GM21447 (cell line): ENCODE results near the gene NR2C2AP.
"Not testable (repeated sequence)": the region's sequence is repeated elsewhere in the genome, so short reads cannot be mapped to it uniquely, and the experiment has no call there.

Experiments used
- ATAC-seq: cut with Tn5 transposase; IDR thresholded peaks from one replicate; pipeline ENCODE4 v1.9.1; 2021; ENCODE audit not compliant: unreplicated experiment

Gene NR2C2AP

DNA sequence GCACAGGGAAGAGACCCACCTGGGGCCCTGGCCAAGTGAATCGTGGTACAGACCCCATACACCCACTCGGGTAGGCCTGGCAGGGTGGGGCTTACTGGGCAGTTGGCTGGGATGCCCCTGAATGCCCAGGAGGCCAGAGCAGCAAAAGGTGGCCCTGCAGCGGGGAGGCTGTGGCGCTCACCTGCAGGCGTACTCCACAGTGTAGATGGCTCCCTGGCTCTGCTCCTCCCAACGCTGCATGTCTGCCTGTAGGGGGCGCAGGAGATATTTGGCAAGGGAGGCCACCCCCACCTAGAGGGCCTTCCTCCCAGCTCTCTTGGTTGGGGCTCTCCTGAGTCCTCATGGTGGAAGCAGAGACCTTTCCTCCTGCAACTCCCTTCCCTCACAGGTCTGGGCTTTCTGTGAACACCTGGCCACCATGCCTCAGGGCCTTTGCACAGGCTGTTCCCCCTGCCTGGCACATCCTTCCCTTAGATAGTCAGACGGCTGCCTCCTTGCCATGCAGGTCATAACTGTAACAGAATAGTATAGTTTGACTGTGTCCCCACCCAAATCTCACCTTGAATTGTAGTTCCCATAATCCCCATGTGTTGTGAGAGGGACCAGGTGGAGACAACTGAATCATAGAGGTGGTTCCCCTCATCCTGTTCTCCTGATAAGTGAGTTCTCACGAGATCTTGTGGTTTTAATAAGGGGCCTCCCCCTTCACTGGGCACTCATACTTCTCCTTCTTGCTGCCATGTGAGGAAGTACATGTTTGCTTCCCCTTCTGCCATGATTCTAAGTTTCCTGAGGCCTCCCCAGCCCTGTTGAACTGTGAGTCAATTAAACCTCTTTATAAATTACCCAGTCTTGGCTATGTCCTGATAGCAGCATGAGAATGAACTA is 17.1 kb downstream of the NR2C2AP start:
- no peak for ATAC-seq

DNA sequence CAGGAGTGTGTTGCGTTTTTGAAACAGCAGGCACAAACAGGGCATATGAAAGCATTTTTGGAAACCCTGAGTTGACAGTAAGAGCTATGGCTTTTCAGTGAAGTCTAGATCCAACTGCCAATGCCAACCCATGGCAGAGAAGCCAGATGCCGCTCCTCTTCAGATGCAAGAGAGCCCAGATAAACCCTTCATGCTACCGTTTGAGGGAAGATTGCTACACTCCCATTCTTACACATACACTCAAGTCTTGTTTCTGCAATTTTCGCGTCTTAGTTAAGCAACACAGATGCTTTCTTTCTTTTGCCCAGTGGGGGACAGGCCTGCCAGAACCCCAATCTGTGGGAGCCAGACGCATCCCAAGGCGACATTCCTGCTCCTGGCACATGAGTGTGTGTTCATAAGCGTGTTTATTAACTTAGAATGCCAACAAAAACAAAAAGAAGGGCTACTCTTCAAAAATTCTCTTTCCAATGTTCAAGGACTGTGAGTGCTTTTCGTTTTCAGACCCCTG is 21.7 kb downstream of the NR2C2AP start:
- ATAC-seq, result no peak

DNA sequence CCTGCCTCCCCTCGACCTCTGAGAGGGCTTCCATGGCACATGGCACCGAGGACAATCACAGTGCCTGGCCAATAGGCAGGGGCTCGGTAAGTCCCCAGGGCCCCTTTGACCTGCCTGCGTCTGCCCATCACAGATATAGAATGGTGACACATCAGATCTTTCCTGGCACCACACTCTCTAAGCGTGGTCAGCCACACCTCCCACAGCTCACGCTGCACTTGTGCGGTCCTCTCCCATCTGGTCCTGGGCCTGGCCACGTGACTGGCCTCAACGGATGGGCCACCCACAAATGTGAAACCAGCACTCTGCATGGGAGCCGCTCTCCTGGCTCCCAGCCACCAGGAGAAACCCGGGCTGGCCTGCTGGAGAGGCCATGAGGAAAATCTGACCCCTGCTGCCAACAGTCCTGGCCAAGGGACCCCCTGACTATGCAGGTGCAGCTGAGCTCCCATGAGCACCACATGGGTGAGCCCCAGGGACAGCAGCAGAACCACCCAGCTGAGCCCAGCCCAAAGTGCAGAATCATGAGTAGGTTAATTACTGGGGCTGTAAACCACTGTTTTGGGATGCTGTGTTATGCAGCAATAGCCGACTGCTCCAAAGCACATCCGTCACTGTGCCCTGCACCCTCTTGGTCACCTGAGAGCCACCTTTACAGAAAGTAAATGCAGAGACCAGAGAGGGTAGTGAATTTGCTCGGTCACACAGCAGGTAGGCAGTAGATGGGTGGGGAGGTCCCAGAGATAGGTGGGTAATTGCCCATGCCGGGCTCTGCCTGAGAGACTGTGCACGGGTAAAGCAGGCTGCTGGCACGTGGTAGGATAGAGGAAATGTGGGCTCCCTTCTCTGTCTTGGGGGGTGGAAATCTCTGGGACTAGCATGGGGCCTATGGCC is 23.4 kb downstream of the NR2C2AP start:
- ATAC-seq, result no peak

DNA sequence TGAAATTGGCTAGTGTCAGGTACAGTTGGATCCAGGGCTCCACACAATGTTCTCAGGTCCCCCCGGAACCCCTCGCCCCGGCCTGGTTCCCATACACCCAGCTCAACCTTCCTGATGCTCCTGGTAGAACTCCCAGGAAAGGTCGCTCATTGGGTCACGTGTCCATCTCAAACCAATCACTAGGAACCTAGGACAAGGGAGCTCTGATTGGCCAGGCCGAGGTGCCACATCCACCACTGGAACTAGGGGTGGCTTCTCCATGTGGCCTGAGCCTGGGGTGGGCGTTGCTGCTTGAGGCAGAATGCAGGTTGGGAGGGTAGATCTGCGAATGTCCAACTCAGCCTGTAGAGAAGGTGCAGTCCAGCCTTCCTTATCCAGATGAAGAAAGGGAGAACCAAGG is 26.3 kb downstream of the NR2C2AP start:
- ATAC-seq, result no peak

DNA sequence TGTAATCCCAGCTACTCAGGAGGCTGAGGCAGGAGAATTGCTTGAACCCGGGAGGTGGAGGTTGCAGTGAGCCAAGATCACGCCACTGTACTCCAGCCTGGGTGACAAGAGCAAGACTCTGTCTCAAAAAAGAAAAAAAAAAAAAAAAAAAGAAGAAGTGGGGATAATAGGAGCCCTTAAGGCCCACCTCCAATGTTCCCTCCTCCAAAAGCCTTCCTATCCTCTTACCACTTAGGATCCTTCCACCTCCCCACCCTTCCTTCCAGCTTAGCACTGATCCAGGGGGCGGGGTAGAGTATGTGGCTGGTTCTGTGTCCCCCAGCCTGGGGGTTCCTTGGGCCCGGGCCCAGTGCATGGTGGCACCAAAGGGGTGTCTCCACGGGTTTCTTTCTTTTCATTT is 30.0 kb downstream of the NR2C2AP start:
- ATAC-seq, result not testable (repeated sequence)

DNA sequence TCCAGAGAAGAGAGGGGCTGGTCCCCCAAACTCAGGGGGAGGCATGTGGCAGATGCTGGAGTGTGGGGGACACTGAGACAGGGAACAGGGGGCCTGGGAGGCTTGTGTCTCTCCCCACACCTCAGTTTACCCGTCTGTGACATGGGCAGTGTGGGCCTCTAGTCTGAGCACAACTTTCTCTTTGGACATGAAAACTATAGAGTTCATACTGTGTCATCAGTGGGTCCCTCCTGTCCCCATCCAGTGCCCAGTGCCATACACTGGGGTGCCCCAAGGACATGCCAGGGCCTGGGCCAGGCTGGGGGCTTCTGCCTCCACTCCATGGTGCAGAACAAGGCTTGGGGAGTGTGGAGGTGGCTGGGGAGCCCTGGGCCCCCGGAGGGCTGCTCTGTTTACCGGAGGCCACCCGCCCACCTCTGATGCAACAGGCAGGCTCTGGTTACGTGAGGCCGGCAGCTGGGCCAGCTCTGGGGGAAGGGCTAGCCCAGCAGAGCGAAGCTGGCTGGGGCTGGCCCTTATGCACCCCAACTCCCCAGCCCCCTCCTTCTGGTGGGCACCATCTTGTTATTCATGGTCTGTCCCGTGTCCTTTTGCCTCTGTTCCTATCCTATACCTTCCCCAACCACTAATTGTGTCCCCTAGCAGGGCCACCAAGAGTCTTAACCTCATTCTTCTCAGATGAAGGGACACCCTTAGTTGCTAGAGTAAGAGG is 31.2 kb downstream of the NR2C2AP start:
- no peak for ATAC-seq

DNA sequence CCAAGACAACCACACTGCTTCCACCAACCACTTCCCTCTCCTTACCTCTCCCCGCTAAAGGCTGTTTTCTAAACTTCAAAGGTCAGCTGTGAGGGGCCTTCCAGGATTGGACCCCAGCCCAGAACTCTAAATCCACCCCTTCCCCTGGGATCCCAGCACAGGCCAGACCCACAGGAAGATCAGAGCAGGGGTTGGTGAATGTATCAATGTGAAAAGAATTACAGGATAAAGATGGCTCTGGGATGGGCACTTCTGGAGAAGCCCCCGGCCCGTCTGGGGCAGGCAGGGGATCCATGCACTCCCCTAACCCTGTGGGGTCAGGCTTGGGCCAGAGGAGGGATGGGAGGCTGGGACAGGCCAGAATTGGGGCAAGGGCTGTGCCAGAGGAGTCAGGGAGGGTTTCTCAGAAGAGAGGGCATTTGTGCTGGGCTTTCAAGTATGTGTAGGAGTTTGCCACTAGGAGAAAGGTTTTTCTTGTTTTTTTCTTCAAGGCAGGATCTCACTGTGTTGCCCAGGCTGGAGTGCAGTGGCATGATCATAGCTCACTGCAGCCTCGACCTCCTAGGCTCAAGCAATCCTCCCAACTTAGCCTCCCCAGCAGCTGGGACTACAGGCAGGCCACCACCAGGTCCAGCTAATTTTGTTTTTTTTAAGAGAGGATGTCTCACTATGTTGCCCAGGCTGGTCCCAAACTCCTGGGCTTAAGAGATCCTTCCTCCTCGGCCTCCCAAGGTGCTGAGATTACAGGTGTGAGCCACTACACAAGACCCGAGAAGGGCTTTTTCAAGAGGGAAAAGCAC is 32.1 kb downstream of the NR2C2AP start:
- no peak for ATAC-seq

DNA sequence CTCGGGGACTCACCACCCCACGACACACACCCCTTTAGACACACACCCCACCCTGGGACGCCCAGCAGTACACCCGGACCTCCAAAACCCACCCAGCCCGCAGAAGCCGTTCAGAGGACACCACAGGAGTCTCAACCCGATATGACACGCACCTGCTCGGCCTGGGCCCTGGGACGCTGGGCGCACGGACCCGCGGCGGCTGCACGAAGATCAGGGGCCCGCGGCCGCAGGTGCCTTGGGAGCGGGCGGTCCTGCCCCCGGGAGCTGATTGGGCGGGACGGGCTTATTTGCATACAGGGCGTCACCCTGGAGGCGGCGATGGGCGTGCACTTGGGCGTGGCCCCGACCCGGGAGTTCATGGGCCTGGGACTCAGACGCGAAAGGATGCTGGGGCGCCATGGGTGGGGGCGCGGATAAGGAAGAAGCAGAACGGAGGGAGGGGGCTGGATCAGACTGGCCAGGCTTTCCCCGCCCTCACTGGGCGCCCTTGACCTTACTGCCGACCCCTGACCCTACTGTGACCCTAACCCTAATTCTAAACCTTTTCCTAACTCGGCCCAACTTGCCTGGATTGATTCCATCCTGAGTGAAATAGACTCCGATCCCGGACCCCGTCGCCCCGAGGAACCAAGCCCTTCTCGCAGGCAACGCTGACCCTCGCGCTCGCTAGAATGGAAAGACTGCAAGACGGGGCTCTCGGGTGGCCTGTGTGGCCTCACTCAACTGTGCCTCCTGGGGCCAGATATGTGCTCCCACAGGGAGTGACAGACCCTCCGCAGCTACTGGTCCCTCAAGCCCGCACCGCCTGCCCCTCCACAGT is 33.0 kb downstream of the NR2C2AP start, which contains the start of gene MEF2B:
MEF2B (minus strand) TSS at position 211 of the 820 bp plus-strand sequence. CDS start 19,528 bp downstream, outside the sequence.
- ATAC-seq, result peak; percentile 79

DNA sequence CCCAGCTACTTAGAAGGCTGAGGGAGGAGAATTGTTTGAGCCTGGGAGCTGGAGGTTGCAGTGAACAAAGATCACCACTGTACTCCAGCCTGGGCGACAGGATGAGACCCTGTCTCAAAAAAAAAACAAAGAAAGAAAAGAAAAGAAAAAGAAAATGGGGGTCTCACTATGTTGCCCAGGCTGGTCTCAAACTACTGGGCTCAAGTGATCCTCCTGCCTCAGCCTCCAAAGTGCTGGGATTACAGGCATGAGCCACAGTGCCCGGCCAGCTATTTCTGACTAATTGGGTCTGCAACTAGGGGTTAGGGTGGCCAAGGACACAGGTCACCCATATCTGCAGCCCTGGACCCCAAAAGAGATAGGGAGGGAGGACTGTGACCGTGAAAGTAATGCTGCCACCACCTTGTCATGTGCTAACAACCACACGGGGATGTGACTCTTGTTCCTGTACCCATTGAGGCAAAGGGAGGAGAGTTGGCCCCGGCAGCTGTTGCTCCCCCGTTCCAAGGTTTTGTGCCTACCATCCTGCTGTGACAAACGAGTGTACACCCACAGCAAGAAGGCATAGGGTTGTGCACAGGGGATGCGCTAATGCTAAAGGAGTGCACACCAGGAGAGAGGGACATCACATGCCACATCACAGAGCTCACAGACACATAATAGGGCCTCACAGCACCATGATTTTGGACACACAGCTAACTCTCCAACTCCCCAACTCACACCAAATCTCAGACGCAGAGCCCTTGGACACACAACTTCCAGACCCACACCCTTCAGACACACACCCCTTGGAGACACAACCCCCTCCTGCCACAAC is 33.8 kb downstream of the NR2C2AP start:
- ATAC-seq, result no peak

DNA sequence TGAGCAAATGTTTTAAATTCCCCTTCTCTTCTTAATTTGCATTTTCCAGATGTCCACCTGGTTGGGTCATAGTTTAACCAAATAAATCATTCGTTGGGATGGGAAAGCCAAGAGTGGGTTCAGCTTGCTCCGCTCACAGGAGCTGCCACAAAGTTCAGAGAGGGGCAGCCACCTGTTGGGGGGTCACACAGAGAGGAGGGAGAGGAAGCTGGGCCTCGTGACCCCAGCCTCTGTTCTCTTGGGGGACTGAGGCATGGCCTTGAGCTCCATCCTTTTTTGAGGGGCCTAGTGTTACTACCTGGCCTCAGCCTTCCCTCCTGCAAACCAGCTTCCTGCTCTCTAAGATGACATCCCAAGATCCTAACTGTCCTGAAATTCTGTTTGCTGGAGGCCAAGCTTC is 35.6 kb downstream of the NR2C2AP start:
- ATAC-seq, result no peak

DNA sequence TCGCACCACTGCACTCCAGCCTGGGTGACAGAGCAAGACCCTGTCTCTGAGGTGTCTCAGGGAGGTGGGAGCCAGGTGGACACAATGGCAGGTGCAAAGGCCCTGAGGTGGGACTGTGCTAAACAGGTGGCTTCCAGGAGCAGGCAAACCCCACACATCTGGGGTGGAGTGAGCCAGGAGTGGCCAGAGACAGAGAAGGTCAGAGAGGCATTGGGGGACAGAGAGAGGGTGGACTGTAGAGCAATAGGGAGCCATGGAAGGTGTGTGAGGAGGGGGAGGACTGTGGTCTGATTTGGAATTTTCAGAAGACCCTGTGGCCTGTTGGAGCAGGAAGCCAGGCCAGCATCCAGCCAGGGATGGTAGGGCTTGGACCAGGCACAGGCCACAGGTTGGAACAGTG is 37.8 kb downstream of the NR2C2AP start:
- ATAC-seq, result no peak

DNA sequence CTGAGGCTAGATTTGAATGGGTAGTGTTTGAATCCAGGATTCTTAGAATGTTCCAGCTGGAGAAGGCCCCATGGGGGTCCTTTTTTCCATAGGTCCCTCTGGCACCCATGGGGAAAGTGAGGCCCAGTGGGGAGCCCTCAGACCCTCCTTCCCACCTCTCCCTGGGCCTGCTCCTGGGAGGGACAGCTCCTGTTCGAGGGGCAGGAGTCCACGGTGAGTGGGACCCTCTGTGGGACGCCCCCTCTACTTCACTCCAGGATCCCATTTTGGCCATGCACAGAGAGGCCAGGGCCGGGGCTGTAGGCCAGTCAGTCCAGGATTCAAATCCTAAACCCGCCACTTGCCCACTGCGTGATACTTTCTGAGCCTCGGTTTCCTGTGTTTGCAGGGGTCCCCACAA is 40.7 kb downstream of the NR2C2AP start:
- no peak for ATAC-seq

DNA sequence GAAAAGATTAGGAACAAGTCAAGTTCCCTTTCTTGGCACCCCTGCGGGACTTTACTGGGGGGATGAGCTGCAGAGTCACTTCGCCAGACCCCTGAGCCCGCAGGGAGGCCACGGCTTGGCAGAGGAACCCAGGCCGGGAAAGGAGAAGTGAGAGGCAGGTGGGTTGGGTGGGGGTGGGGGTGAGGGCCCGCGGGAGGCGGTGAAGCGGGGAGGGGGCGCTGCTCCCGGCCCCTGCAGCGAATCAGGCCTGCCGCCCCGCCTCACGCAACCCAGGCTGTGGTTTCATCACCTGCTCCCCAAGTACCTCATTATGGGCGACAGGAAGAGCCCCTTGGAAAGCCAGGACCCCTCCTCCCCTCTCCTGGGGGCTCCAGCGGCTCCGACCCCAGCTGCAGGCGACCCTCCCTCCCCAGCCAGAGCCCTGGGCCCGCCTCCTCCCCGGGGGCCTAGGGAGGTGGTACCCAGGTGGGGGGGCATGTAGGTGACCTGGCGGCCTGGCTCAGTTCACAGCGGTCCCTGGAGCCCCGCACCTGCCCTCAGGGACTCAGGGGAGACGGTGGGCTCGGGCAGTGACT is 42.7 kb downstream of the NR2C2AP start:
- ATAC-seq, result peak; percentile 33

DNA sequence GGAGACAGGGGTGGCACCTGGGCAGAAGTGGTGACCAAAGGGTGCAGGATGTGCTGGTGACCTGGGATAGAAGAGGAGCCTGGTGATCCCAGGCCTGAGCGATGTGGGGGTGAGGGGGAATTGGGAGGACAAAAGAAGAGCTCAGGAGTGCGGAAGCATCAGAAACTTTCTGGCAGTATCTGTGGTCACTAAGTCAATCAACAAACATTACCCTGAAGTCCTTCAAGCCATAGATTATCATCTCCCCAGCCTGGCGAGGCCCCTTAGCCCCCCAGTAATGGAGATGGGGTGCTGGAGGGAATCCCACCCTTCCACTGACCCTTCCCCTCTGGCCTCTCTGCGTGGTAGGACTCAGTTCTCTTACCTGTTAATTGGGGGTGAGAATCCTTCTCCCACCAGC is 43.7 kb downstream of the NR2C2AP start:
- ATAC-seq, result no peak

DNA sequence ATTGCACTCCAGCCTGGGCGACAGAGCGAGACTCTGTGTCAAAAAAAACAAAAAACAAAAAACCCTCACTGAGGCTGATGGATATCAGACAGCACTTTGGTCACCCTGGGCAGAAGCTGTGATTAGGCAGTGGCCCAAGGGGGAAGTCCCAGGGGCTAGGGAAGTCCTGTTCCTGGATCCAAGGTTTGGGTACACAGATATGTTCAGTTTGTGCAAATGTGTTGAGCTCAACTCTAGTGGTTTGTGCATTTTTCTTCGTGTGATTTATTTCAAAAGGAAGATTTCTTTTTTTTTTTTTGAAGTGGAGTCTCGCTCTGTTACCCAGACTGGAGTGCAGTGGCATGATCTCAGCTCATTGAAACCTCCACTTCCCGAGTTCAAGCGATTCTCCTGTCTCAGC is 45.4 kb downstream of the NR2C2AP start:
- no peak for ATAC-seq

DNA sequence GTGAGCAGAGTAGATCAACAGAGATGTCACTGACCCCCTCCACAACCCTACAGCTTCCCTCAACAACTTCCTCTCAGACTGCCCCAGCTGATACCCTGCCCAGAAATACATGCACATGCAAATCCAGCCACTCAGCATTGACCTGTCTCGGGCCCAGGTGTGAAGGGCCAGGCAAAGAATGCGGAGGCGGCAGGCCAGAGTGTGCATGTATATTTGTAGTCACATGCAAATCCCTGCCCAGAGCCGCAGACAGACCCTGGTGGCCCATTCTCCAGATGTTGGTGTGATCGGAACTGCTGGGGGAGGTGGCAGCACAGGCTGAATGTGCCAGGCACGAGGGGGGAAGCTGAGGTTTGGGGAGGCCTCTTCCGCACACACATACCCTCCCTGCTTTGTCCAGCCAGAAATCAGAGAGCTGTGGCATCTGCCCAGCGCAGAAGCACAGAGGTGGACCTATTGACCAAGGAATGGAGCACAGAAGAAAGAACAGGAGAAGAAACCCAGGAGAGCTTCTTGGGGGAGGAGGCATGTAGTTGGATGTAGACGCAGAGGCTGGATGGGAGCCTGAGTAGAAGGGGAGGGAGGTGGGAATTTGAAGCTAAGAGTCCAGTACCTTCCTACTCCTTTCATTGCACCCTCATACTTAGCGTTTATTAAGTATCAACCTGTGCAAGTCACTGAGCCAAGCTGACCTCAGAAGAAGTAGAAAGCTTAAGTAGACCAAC is 47.6 kb downstream of the NR2C2AP start:
- ATAC-seq, result peak; percentile 72

DNA sequence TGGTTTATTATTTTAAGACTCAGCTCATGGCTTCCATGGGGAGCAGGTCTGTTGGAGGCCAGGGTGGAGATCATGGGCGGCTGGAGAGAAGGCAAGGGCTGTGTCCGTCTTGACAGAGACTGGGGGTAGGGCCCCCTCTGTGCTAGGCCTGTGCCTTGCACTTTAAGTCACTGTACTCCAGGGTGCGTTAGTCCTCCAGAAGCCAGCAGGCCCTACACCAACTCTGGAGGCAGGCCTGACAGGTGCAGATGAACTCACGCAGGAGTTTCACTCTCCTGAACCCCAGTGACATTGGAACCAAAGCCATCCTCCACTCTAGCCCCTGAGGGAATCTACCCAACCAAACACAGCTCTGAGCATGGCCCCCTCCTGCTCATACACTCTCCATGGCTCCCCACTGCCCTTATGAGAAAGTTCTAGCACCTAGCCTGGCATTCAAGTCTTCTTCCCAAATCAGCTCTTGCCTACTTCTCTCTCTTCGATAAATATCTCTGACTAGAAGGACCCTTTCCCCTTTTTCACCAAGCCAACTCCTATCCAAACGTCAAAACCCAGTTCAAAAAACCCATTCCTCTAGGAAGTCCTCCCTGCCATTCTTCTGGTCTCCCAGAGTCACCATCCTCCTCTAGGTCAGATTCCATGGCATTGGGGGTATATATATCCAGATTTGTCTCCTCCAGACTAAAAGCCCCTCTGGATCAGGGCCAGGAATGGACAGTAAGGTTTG is 48.3 kb downstream of the NR2C2AP start:
- ATAC-seq, result no peak
